Tibial nerve (tissue), 4 donors: ENCODE measurements around the gene GAP43.

Source experiments
- CTCF ChIP-seq, 5 experiments: fragments of 200-600 bp in 3 of 5; fragments of 450-650 bp in 2 of 5; sonication (generic) in 3 of 5; IDR thresholded peaks; one replicate each; pipeline ENCODE4 v1.5.1; 2016 to 2019; ENCODE audit warnings: antibody characterized with exemption in 5 of 5, mild to moderate bottlenecking in 3 of 5, moderate library complexity in 2 of 5
- EP300 ChIP-seq, 2 donors: sonication (generic); formaldehyde crosslinking; IDR thresholded peaks; one replicate each; pipeline ENCODE4 v1.6.1; 2017; ENCODE audit warnings: antibody characterized with exemption in 2 of 2, mild to moderate bottlenecking in 1 of 2
- POLR2A ChIP-seq, 2 donors: fragments of 450-650 bp; IDR thresholded peaks; one replicate each; pipeline ENCODE4 v1.6.1; 2017; ENCODE audit warnings: antibody characterized with exemption in 2 of 2, mild to moderate bottlenecking in 2 of 2, moderate library complexity in 2 of 2

GRCh38 chr3:115698851-115699591 lies 75.7 kb downstream of the GAP43 start:
- TF ChIP-seq EP300 (IDR thresholded peaks at IDR 0.05) (no peak), CTCF (IDR thresholded peaks at IDR 0.05) (no peak), POLR2A (IDR thresholded peaks at IDR 0.05) (no peak)
